ENCODE results near the gene GEMIN7.
A peak's percentile ranks its signal among the peaks of the same experiment; 100 is the strongest.

The GEMIN7 gene

GRCh38 chr19:45078390-45079062 is 534 bp upstream of the GEMIN7 start:
- TF ChIP-seq CTCF (conservative IDR thresholded peaks at IDR 0.05; ENCODE audit: low read depth, low read length) = no peak
- no peak for DNase-seq (ENCODE audit: low read depth)
- H3K4me3 ChIP-seq (ENCODE audit: low read length) = peak overlapping the region; percentile 95

GRCh38 chr19:45079911-45080370 is 881 bp downstream of the GEMIN7 start:
- DNase-seq (ENCODE audit: low read depth) = no peak
- H3K4me3 ChIP-seq (ENCODE audit: low read length) = peak overlapping the region; percentile 95

GRCh38 chr19:45082170-45082569 is 3.1 kb downstream of the GEMIN7 start:
- H3K4me3 ChIP-seq (ENCODE audit: low read length) = no peak overlapping the region
- DNase-seq (ENCODE audit: low read depth) = no peak
- TF ChIP-seq CTCF (conservative IDR thresholded peaks at IDR 0.05; ENCODE audit: low read depth, low read length) = no peak

More at GRCh38 chr19:45079911-45080370, 881 bp downstream of the GEMIN7 start:
- no peak for TF ChIP-seq CTCF (conservative IDR thresholded peaks at IDR 0.05; ENCODE audit: low read depth, low read length)

- DNase-seq (ENCODE audit: low read depth) = no peak
- TF ChIP-seq CTCF (conservative IDR thresholded peaks at IDR 0.05; ENCODE audit: low read depth, low read length) = no peak
- H3K4me3 ChIP-seq (ENCODE audit: low read length) = no peak overlapping the region
These were observed 7.4 kb downstream of the GEMIN7 start for GRCh38 chr19:45086480-45086879.

- no peak overlapping the region for H3K4me3 ChIP-seq (ENCODE audit: low read length)
- no peak for TF ChIP-seq CTCF (conservative IDR thresholded peaks at IDR 0.05; ENCODE audit: low read depth, low read length)
- no peak for DNase-seq (ENCODE audit: low read depth)
These were observed 8.5 kb downstream of the GEMIN7 start for GRCh38 chr19:45087531-45087930.

GRCh38 chr19:45090034-45090433 is 11.0 kb downstream of the GEMIN7 start:
- TF ChIP-seq CTCF (conservative IDR thresholded peaks at IDR 0.05; ENCODE audit: low read depth, low read length) = peak; percentile 12
- no peak for DNase-seq (ENCODE audit: low read depth)
- no peak overlapping the region for H3K4me3 ChIP-seq (ENCODE audit: low read length)

- no peak for DNase-seq (ENCODE audit: low read depth)
- TF ChIP-seq CTCF (conservative IDR thresholded peaks at IDR 0.05; ENCODE audit: low read depth, low read length) = no peak
- peak overlapping the region; percentile 94 for H3K4me3 ChIP-seq (ENCODE audit: low read length)
These were observed 11.5 kb downstream of the GEMIN7 start for GRCh38 chr19:45090606-45091005.
